ENCODE data around the gene SAP30L. TPM values are rescaled to one million over a fixed set of nuclear protein-coding genes. Genes with fewer than 3 reads are reported as not detected.

Gene SAP30L
- total and polyA plus RNA-seq, 12 donors: 14.4 to 38.3 (median 33.8) TPM

GRCh38 chr5:154472871-154473580 is 27.2 kb downstream of the SAP30L start:
- H3K4me3 ChIP-seq: peak overlapping the region; percentile 20 to 65 (median 32)

GRCh38 chr5:154473581-154474283 is 27.9 kb downstream of the SAP30L start:
- H3K4me3 ChIP-seq: peak overlapping the region; percentile 20 to 65 (median 32)
- intact Hi-C loops (cut with DNase I): loop anchor here in 1 of 10 donors (10.0 kb wide), 1 partner anchor 381 kb away; the partner anchor contains the start of genes CNOT8 and FAXDC2

More at GRCh38 chr5:154472871-154473580, 27.2 kb downstream of the SAP30L start:
- 4 to 7% methylated on average over 35 of the region's 35 CpGs for WGBS, 2 donors
- DNase-seq: peak in 1 of 2 donors; percentile 33
- no peak for TF ChIP-seq CTCF (IDR thresholded peaks at IDR 0.05)
- Histone ChIP-seq H3K27me3 (peaks cover 9 to 97% (median 88%) of the 10 kb centered on the region in 7 donors), H3K9me3 (no peaks in the 10 kb centered on the region), H3K4me1 (peaks cover 12 to 69% (median 53%) of the 10 kb centered on the region in 9 donors), H3K36me3 (no peaks in the 10 kb centered on the region), H3K27ac (peak overlapping the region; percentile 35 to 85 (median 66))
- ATAC-seq: peak; percentile 36 to 76 (median 62)
- intact Hi-C loops (cut with DNase I): loop anchor here in 1 of 10 donors (10.0 kb wide), 1 partner anchor 382 kb away; the partner anchor contains the start of genes CNOT8 and FAXDC2

GRCh38 chr5:154474396-154475334 is 28.9 kb downstream of the SAP30L start:
- Histone ChIP-seq H3K27me3 (peaks cover 19 to 100% (median 97%) of the 10 kb centered on the region in 7 donors), H3K4me3 (peak overlapping the region in 9 of 10 donors; percentile 20 to 65 (median 58)), H3K9me3 (no peaks in the 10 kb centered on the region), H3K27ac (peak overlapping the region in 2 of 10 donors; percentile 80 to 85), H3K4me1 (peaks cover 18 to 86% (median 63%) of the 10 kb centered on the region in 9 donors), H3K36me3 (no peaks in the 10 kb centered on the region)
- ATAC-seq: no peak
- intact Hi-C loops (cut with DNase I): loop anchor here in 1 of 10 donors (10.0 kb wide), 1 partner anchor 380 kb away; the partner anchor contains the start of genes CNOT8 and FAXDC2
- DNase-seq: no peak
- TF ChIP-seq CTCF (IDR thresholded peaks at IDR 0.05): no peak
- 14 to 21% methylated on average over 17 of the region's 17 CpGs for WGBS, 2 donors

More at GRCh38 chr5:154473581-154474283, 27.9 kb downstream of the SAP30L start:
- WGBS, 2 donors: 10 to 17% methylated on average over 40 of the region's 40 CpGs
- Histone ChIP-seq H3K4me1 (peaks cover 12 to 76% (median 60%) of the 10 kb centered on the region in 9 donors), H3K9me3 (no peaks in the 10 kb centered on the region), H3K36me3 (no peaks in the 10 kb centered on the region), H3K27ac (peak overlapping the region; percentile 35 to 85 (median 66)), H3K27me3 (peaks cover 10 to 100% (median 95%) of the 10 kb centered on the region in 7 donors)
- ATAC-seq (no peak), DNase-seq (no peak)
- TF ChIP-seq CTCF (IDR thresholded peaks at IDR 0.05): no peak
